Tongue (tissue), 2 donors: ENCODE measurements around the gene IGIP. TPM values are rescaled to one million over a fixed set of nuclear protein-coding genes. Genes with fewer than 3 reads are reported as not detected.

ENCODE experiments used
- DNase-seq: peaks from one replicate; pipeline ENCODE4 v3.0.0-alpha.2; 2015
- total RNA-seq: library from RNA; depleted of rRNA; stranded (reverse); fragments of >200 nt; gene quantifications from one replicate; pipeline ENCODE4 v1.2.3, GENCODE V29; 2014

The IGIP gene
- total RNA-seq, 1 donor from 2014 or later: 9.4 TPM

DNA sequence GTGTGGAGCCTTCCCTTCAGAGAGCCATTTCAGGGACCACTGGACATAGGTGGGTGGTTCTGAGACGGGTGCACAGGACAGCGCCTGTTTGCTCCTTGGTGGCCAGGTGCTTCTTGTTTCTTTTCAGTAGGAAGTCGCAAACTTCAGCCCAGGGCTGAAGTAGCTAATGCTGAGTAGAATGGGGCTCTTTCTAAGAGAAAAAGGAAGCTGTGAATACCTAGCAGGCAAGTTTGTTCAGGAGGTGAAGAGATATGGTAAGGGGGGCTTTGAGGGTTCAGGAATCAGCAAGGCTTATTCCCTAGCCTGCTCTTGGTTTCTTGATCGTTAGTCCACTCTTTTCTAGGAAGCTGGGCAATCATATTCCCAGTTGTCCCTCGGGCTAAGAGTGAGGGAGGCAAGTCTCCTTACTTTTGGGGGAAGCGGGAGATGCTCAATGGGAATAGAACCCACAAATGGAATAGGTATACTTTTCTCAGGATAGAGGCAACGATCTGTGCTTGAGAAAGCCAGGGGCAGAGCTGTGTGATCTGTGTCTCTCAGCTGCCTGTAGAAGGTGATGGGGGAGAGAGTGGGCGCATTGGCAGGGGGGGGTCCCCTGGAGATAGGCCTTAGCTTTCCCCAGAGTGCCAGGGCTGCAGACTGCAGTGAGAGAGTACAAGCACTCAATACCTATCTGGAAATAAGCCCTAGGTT is 13.7 kb upstream of the IGIP start:
- no peak for DNase-seq

GRCh38 chr5:140112685-140113179 is 13.0 kb upstream of the IGIP start:
- DNase-seq: no peak

GRCh38 chr5:140113180-140113698 is 12.5 kb upstream of the IGIP start:
- no peak for DNase-seq

DNA sequence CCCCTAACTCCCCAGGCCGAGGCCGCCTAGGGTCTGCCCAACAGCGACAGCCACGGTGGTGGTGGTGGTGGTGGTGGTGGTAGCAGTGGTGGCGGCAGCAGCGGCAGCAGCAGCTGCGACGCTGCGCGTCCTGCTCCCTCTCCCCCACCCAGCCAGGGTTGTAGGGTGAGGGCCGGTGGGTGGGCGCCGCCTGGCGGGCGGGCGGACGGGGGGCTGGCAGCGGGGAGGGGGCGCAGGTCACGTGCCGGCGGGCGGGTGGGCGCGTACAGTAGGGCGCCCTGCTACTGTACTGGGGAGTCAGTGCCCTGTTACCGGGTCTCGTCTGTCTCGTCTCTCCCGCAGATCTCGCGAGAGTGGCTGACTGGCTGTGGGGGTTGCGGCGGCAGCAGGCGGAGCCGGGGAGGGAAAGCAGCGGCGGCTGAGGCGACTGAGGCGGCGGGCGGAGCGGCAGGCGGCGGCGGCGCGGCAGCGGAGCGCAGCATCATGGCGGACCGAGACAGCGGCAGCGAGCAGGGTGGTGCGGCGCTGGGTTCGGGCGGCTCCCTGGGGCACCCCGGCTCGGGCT is 12.0 kb upstream of the IGIP start, which contains the start of gene PURA:
Gene PURA (plus strand): TSS at position 411 of the 565 bp plus-strand sequence. CDS start 73 bp downstream, at position 484.
- DNase-seq: peak; percentile 97

DNA sequence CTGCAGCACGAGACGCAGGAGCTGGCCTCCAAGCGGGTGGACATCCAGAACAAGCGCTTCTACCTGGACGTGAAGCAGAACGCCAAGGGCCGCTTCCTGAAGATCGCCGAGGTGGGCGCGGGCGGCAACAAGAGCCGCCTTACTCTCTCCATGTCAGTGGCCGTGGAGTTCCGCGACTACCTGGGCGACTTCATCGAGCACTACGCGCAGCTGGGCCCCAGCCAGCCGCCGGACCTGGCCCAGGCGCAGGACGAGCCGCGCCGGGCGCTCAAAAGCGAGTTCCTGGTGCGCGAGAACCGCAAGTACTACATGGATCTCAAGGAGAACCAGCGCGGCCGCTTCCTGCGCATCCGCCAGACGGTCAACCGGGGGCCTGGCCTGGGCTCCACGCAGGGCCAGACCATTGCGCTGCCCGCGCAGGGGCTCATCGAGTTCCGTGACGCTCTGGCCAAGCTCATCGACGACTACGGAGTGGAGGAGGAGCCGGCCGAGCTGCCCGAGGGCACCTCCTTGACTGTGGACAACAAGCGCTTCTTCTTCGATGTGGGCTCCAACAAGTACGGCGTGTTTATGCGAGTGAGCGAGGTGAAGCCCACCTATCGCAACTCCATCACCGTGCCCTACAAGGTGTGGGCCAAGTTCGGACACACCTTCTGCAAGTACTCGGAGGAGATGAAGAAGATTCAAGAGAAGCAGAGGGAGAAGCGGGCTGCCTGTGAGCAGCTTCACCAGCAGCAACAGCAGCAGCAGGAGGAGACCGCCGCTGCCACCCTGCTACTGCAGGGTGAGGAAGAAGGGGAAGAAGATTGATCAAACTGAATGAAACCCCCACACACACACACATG is 11.2 kb upstream of the IGIP start:
- DNase-seq: peak; percentile 58

DNA sequence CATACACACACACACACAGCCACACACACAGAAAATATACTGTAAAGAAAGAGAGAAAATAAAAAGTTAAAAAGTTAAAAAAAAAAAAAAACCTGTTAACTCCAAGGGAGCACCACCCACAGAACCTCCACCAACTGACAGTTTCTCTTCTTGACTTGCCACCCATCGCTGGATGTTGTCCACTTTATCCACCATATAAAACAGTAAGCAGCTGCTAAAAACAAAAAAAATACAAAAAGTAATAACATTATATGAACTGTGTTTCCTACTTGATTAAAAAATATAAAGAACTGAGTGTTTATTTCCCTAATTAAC is 10.6 kb upstream of the IGIP start:
- no peak for DNase-seq

DNA sequence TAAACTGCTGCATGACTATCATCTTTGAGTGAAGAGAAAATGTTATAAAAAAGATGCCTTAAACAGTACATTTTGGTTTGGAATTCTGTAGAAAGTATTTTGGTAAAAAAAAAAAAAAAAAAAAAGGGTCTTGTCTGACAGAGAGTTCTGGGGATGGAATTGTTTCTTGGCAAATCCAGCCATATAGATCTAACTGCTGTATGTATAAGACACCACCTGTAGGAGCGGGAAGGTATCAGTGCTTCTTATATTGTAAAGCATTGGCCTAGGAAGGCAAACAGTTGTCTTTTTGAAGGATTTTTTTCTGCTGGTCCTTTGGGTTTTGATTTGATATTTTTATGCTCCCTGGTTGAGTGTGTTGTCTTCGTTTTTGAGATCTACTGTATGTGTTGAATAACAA is 9.0 kb upstream of the IGIP start:
- DNase-seq: no peak

- no peak for DNase-seq
Observed at GRCh38 chr5:140117523-140117922, 8.2 kb upstream of the IGIP start.

DNA sequence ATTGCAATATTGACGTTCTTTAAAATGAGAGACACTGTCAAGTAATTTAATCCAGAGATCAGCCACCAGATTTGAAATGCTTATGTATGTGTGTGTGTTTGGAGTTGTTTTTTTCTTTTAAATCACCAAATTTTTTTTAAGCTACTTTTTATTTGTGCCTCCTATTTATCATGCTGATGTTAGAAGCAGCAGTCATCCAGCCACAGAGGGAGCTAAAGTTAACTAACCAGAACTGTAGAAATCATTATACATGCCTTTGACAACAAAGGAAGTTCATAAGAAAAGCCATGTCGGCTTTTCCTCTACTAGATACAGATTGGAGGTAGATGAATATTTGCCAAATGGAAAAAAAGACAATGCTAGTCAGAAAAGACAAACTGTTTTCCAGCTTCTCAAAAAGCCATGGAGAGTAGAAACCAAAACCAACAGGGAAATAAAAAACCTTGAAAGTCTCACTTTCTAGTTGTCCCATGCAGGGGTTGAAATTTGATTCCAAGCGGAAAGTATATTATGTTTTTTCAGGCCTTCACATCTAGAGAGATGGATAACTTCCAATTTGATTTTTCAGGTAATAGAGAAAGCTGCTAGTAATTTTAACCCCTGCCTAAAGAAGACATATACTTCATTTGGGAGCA is 7.3 kb upstream of the IGIP start:
- DNase-seq: no peak

GRCh38 chr5:140126315-140127012 is 727 bp downstream of the IGIP start:
- DNase-seq: no peak

GRCh38 chr5:140128376-140128775 is 2.6 kb downstream of the IGIP start:
- DNase-seq: no peak

DNA sequence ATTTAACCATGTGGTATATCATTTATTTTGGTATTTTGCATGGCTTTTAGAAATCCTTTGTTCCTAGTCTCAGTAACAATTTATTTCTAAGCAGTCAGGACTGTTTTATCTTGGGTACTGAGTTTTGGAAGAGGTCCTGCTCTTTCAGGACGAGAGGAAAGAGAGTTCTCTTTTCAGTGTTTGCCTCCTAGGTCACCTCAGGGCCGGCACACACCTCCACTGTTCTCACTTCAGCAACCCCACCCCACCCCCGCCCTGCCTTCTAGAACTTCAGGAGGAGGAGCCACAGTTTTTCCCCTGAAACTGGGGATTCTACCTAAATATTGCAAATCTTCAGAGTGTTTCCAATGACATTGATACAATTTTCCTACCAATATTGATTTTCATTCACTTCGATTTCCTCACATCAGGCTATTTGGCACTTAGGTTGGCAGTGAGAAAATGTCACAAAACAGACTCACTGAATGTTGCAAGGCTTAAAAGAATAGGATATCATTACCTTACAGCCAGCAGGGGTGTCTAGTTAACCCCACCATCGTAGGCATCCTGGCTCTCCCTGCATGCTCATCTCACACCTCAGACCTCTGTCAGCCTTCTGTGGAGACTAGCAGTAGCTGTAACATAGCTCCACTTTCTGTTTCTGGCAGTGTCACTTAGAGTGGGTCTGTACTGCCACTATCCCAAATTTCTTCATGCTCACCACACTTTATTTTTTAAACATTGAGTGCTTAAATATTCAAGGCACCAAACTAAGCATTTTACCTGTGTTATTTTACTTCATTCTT is 5.4 kb downstream of the IGIP start:
- DNase-seq: no peak

DNA sequence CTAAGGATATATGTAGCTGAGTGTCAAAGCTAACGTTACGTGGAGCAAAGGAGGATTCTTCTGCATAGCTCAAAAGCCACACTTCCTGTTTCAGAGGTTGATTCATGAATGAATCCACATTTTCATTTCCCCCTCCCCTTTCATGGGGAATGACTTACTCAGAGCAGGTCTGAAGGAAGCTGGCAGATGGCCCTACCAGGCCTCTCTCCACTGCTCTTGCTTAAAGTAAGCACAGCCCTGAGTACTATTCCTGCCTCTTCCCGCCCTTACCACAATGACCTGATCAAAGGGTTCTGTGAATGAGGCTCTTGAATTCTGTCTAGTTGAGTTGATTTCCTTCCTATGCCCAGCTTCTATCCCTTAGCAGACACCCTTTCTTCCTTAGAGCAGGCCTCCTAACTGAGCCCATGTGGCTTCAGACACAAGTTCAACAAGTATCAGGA is 6.3 kb downstream of the IGIP start:
- no peak for DNase-seq

DNA sequence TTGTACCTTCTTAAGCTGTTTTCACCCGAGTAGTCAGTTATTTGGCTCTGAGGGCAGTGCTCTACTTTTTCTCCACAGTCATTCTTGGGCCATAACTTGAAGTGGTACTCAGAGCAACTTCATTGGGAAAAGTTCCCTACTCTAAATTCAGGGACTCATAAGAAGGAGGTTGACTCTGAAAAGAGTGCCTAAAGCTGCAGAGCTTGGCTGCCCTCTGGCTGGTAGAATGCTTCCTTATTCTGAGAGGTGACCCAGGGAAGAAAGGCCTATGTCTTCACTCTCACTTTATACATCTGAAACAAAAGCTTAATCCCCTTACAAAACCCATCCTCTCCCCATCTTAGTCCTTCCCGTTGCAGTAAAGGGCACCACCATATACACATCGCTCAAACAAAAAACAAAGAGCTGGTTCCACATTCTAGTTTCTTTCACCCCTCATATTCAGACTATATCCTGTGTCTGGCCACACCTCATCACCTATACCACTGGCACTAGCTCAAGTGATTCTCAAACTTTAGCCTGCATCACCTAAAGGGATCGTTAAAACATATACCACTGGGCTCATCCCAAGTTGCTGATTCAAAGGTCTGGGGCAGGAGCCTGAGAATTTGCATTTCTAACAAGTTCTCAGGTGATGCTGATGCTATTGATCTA is 7.9 kb downstream of the IGIP start:
- DNase-seq: no peak

GRCh38 chr5:140134277-140134935 is 8.7 kb downstream of the IGIP start:
- no peak for DNase-seq

DNA sequence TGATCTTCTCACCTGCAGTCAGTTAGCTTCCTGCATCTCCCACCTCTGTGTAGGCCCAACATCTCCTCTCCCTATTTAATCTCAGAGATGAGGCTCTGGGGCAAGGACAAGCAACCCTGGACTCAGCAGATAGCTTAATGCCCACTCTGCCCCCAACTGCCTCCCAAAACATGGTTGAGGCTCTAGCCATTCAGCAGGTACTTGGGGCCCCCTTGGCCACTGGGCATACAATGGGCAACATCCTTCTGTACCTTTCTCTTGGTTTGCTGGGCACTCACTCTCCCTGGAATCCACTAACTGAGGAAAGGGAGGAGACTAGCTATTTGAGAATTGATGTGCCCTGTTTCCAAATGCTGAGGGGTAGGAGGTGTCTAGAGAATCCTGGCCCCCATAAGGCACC is 9.4 kb downstream of the IGIP start:
- DNase-seq: no peak

- DNase-seq: no peak
Observed at GRCh38 chr5:140136624-140137023, 10.9 kb downstream of the IGIP start.

DNA sequence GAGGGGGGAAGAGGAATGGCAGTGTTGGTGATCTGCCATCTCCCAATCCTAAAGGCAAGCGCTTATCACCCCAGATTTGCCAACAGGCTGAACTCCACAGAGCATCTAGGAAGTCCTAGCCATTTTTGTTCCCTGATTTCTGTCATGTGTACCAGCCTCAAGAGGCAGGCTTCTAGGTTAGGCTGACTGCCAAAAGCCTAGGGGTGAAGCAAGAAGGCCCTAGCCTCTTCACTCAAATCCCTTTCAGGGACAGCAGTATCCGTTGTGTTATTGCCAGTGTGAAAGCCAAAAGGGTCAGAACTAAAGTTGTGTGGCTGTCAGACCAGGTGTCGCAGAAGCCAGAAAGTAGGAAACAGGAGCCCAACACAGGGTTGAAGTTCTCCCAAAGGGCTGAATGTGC is 14.7 kb downstream of the IGIP start:
- no peak for DNase-seq

DNA sequence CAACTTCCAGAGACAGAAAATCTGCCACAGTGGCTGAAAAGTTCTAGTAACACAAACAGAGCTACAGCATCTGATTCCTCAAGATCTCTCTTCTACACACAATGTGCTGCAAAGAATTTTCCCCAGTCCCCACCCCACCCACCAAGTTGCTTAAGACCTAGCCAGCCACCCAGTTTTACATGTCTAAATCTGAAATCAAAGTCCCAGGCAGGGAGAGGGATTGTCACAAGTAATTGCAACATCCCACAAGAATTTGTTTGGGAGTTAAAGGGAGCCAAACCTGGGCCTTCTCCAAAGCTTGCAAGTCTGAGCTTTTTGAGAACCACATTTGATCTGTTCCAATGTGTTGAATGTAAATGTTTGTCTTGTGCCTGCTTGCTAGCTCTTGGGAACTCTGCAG is 15.5 kb downstream of the IGIP start:
- DNase-seq: no peak

DNA sequence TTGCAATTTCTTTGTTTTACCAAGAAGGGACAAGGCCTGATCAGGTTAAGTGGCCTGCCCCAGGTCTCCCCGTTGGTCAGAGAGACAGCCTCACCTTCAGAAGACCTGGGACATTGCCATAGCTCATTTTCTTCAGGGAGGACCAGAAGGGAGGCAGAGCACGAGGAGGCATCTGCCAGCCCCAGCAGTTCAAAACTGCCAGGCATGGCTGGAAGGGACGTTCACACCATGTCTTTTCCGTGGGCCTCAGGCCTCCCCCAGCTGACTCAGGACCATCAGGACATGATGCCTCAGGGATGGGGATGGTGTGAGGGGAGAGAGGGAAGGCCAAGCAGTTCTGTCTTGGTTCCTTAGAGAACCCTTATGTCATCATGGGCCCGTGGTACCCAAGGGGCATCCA is 16.5 kb downstream of the IGIP start:
- no peak for DNase-seq
